Thoracic aorta (tissue), 2 donors: ENCODE results near the gene ALLC. TPM values are rescaled to one million over a fixed set of nuclear protein-coding genes. Genes with fewer than 3 reads are reported as not detected.
A peak's percentile ranks its signal among the peaks of the same experiment; 100 is the strongest.

Source experiments
- ATAC-seq: fragments of 150-250 bp; one replicate; pipeline ENCODE4 v1.8.0; 2017; ENCODE audit warnings: low read depth; ENCODE audit not compliant: insufficient number of reproducible peaks, low FRiP score
- DNase-seq: peaks from one replicate; pipeline ENCODE4 v3.0.0-alpha.2; 2020; ENCODE audit warnings: low spot score
- H3K27ac ChIP-seq, 2 donors: fragments of 200-600 bp; sonication (generic); 1 replicate in 1 of 2; 2 replicates in 1 of 2; pipeline ENCODE4 v1.5.1; 2016; ENCODE audit warnings: mild to moderate bottlenecking in 2 of 2, moderate library complexity in 2 of 2
- H3K27me3 ChIP-seq: fragments of 200-600 bp; sonication (generic); replicated peaks from 2 replicates; pipeline ENCODE4 v1.6.0; 2016; ENCODE audit warnings: mild to moderate bottlenecking; ENCODE audit not compliant: insufficient read depth
- H3K36me3 ChIP-seq: fragments of 200-600 bp; sonication (generic); one replicate; pipeline ENCODE4 v1.5.1; 2016
- H3K4me1 ChIP-seq, 2 donors: fragments of 200-600 bp; sonication (generic); 1 replicate in 1 of 2; 2 replicates in 1 of 2; pipeline versions ENCODE4 v1.5.1 to v1.6.0; 2016; ENCODE audit warnings: low read depth in 2 of 2, mild to moderate bottlenecking in 1 of 2; ENCODE audit not compliant: control insufficient read depth in 1 of 2
- H3K4me3 ChIP-seq: fragments of 200-600 bp; sonication (generic); 2 replicates; pipeline ENCODE4 v1.5.1; 2016; ENCODE audit warnings: mild to moderate bottlenecking
- H3K9me3 ChIP-seq: fragments of 200-600 bp; sonication (generic); 2 replicates; pipeline ENCODE4 v1.5.1; 2016
- CTCF ChIP-seq: fragments of 200-600 bp; sonication (generic); IDR thresholded peaks from one replicate; pipeline ENCODE4 v1.5.1; 2019; ENCODE audit warnings: antibody characterized with exemption
- total RNA-seq, 2 donors: library from RNA; depleted of rRNA; stranded (reverse); fragments of >200 nt; gene quantifications; one replicate each; pipeline versions ENCODE4 v1.1.0 to v1.2.3, GENCODE V29; 2016

The ALLC gene
- total RNA-seq, 2 donors from 2014 or later, result 1.1 TPM; not detected in 1

GRCh38 chr2:3728104-3729054 is 70.4 kb downstream of the ALLC start:
- DNase-seq, result no peak
- H3K4me3 ChIP-seq, result peak overlapping the region; percentile 38

GRCh38 chr2:3729055-3729448 is 71.1 kb downstream of the ALLC start:
- Histone ChIP-seq H3K9me3 (no peaks in the 10 kb centered on the region), H3K27ac (no peak overlapping the region), H3K4me1 (peaks cover 0 to 9% of the 10 kb centered on the region in 2 donors), H3K27me3 (no peaks in the 10 kb centered on the region), H3K36me3 (no peaks in the 10 kb centered on the region), H3K4me3 (no peak overlapping the region)
- TF ChIP-seq CTCF, result no peak
- ATAC-seq (no peak), DNase-seq (no peak)

More at GRCh38 chr2:3728104-3729054, 70.4 kb downstream of the ALLC start:
- peaks cover 0 to 9% of the 10 kb centered on the region in 2 donors for H3K4me1 ChIP-seq
- TF ChIP-seq CTCF, result peak; percentile 64
- H3K9me3 ChIP-seq, result no peaks in the 10 kb centered on the region
- H3K27ac ChIP-seq, result no peak overlapping the region
- no peaks in the 10 kb centered on the region for H3K27me3 ChIP-seq
- H3K36me3 ChIP-seq, result no peaks in the 10 kb centered on the region
- ATAC-seq, result no peak

DNA sequence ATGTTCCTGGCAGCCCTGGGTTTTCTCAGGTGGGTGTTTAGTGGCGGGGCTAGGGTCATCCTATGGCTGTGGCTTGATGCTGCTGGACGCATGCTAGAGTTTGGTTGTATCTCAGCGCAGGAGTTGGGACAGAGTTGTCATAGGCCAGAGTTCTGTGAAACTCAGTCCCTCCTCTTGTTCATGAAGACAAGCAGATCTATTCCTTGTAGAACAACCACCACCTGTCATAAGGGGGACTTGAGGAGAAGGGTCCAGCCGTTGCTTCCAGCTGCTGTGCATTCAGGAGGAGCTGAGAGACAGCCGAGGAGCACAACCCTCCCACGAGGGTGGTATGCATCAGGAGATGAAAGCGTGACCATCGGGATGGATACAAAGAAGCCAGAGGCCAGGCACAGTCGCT is 71.8 kb downstream of the ALLC start:
- DNase-seq (no peak), ATAC-seq (no peak)
- peaks cover 0 to 9% of the 10 kb centered on the region in 2 donors for H3K4me1 ChIP-seq

DNA sequence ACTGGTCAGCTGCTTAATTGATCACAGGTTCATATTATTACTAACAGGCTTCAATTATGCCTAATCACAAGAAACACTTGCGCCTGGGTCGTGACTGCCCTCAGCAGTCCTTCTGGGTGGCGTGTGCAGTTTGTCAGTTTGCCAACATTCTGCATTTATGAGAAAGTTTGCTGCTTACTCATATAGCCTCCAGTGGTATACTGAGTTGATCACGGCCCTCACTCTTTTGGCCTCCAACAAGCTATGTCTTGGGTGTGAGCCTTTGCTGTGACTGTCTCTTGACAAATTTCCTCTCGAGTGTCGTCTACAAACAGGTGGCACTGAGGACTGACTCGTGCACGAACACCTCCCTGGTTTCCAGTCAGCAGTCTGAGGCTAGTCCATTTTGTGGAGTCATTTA is 72.6 kb downstream of the ALLC start:
- ATAC-seq (no peak), DNase-seq (no peak)
- TF ChIP-seq CTCF, result no peak
- Histone ChIP-seq H3K27ac (no peak overlapping the region), H3K36me3 (no peaks in the 10 kb centered on the region), H3K4me1 (peaks cover 0 to 9% of the 10 kb centered on the region in 2 donors), H3K27me3 (no peaks in the 10 kb centered on the region), H3K4me3 (no peak overlapping the region), H3K9me3 (no peaks in the 10 kb centered on the region)

More for the DNA sequence above, 71.8 kb downstream of the ALLC start:
- no peaks in the 10 kb centered on the region for H3K36me3 ChIP-seq
- H3K4me3 ChIP-seq, result no peak overlapping the region
- H3K27ac ChIP-seq, result no peak overlapping the region
- H3K9me3 ChIP-seq, result no peaks in the 10 kb centered on the region
- H3K27me3 ChIP-seq, result no peaks in the 10 kb centered on the region
- no peak for TF ChIP-seq CTCF

DNA sequence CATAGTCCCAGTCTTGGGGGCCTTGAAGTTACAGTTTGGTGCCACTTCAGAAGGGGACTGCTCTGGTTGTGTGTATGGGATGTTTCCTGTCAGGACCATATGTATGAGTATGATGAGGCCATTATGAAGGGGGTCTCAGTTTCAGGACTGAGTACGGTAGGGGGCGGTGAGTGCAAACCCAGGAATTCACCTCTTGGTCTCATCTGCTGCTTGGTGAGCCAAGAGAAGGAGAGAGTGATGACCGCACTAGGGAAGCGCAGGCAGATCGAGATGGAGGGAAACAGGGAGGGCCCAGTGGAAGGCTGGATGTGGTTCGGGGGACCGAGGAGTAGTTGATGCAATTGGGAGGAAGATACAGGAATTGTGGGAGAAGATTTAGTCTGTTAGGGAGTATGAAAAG is 73.8 kb downstream of the ALLC start:
- no peaks in the 10 kb centered on the region for H3K36me3 ChIP-seq
- H3K27me3 ChIP-seq, result no peaks in the 10 kb centered on the region
- no peak for ATAC-seq
- peaks cover 0 to 9% of the 10 kb centered on the region in 2 donors for H3K4me1 ChIP-seq
- H3K4me3 ChIP-seq, result no peak overlapping the region
- H3K9me3 ChIP-seq, result no peaks in the 10 kb centered on the region
- H3K27ac ChIP-seq, result no peak overlapping the region
- no peak for DNase-seq
- no peak for TF ChIP-seq CTCF
